Cerebellar cortex (tissue), 1 donor: Measurements from ENCODE around the gene GBP2.
A peak's percentile ranks its signal among the peaks of the same experiment; 100 is the strongest.
"Not testable (repeated sequence)": the region's sequence is repeated elsewhere in the genome, so short reads cannot be mapped to it uniquely, and the experiment has no call there.

Experiments
- DNase-seq: peaks from one replicate; pipeline ENCODE4 v3.0.0-alpha.2; 2015; ENCODE audit warnings: low spot score

The GBP2 gene

GRCh38 chr1:89125913-89126580 is at the start of gene GBP2:
GBP2 (minus strand) TSS chr1:89126114; CDS start chr1:89121966, 4,148 bp downstream.
- DNase-seq, result no peak

GRCh38 chr1:89174491-89174890 is 48.6 kb upstream of the GBP2 start:
- no peak for DNase-seq

- DNase-seq, result no peak
These were observed 46.7 kb upstream of the GBP2 start for GRCh38 chr1:89172468-89173143.

- DNase-seq, result no peak
These were observed 45.1 kb upstream of the GBP2 start for GRCh38 chr1:89171067-89171438.

- DNase-seq, result no peak
These were observed 44.5 kb upstream of the GBP2 start for GRCh38 chr1:89170170-89171066.

- DNase-seq, result no peak
These were observed 43.3 kb upstream of the GBP2 start for GRCh38 chr1:89169166-89169565.

GRCh38 chr1:89167590-89168230 is 41.8 kb upstream of the GBP2 start:
- no peak for DNase-seq

GRCh38 chr1:89166705-89167104 is 40.8 kb upstream of the GBP2 start:
- no peak for DNase-seq

- DNase-seq, result no peak
These were observed 39.9 kb upstream of the GBP2 start for GRCh38 chr1:89165811-89166210.

- DNase-seq, result no peak
These were observed 25.1 kb upstream of the GBP2 start for GRCh38 chr1:89151047-89151446.

- DNase-seq, result no peak
These were observed 24.1 kb upstream of the GBP2 start for GRCh38 chr1:89149976-89150375.

GRCh38 chr1:89149229-89149628 is 23.3 kb upstream of the GBP2 start:
- DNase-seq, result peak; percentile 14

- DNase-seq, result no peak
These were observed 22.1 kb upstream of the GBP2 start for GRCh38 chr1:89147678-89148658.

- no peak for DNase-seq
These were observed 20.8 kb upstream of the GBP2 start for GRCh38 chr1:89146721-89147120.

- DNase-seq, result no peak
These were observed 17.6 kb upstream of the GBP2 start for GRCh38 chr1:89143484-89143883.

- DNase-seq, result no peak
These were observed 16.2 kb upstream of the GBP2 start for GRCh38 chr1:89142160-89142559.

GRCh38 chr1:89133747-89134146 is 7.8 kb upstream of the GBP2 start:
- no peak for DNase-seq

- no peak for DNase-seq
These were observed 4.8 kb upstream of the GBP2 start for GRCh38 chr1:89130716-89131115.

GRCh38 chr1:89129911-89130310 is 4.0 kb upstream of the GBP2 start:
- no peak for DNase-seq

- DNase-seq, result not testable (repeated sequence)
These were observed 2.1 kb upstream of the GBP2 start for GRCh38 chr1:89128003-89128458.
